Upper lobe of left lung (tissue), 6 donors: ENCODE data around the gene CYBRD1. TPM values are rescaled to one million over a fixed set of nuclear protein-coding genes. Genes with fewer than 3 reads are reported as not detected.

Experiments used
- ATAC-seq, 2 donors: fragments of 200-7000 bp; cut with Tn5 transposase; one replicate each; pipeline ENCODE4 v1.9.1; 2022; ENCODE audit warnings: mild to moderate bottlenecking in 2 of 2, moderate library complexity in 2 of 2; ENCODE audit not compliant: low FRiP score in 2 of 2
- DNase-seq, 2 donors: peaks; one replicate each; pipeline ENCODE4 v3.0.0-alpha.2; 2019 to 2020
- H3K27ac ChIP-seq, 4 donors: fragments of 200-600 bp; sonication (generic); one replicate each; pipeline ENCODE4 v1.5.1; 2016 to 2019
- H3K27me3 ChIP-seq, 4 donors: fragments of 200-600 bp; sonication (generic); one replicate each; pipeline ENCODE4 v1.5.1; 2017 to 2019
- H3K36me3 ChIP-seq, 4 donors: fragments of 200-600 bp; sonication (generic); one replicate each; pipeline ENCODE4 v1.5.1; 2016 to 2019
- H3K4me1 ChIP-seq, 4 donors: fragments of 200-600 bp; sonication (generic); one replicate each; pipeline ENCODE4 v1.5.1; 2018 to 2019
- H3K4me3 ChIP-seq, 4 donors: fragments of 200-600 bp; sonication (generic); one replicate each; pipeline ENCODE4 v1.5.1; 2017 to 2019; ENCODE audit warnings: mild to moderate bottlenecking in 2 of 4, moderate library complexity in 1 of 4
- H3K9me3 ChIP-seq, 4 donors: fragments of 200-600 bp; sonication (generic); one replicate each; pipeline ENCODE4 v1.5.1; 2018 to 2019
- CTCF ChIP-seq, 6 experiments: fragments of 450-650 bp in 4 of 6; fragments of 200-600 bp in 2 of 6; sonication (generic) in 2 of 6; IDR thresholded peaks; one replicate each; pipeline ENCODE4 v1.5.1; 2016 to 2019; ENCODE audit warnings: antibody characterized with exemption in 6 of 6
- EP300 ChIP-seq, 4 donors: sonication (generic); formaldehyde crosslinking; IDR thresholded peaks; one replicate each; pipeline ENCODE4 v1.5.1; 2017; ENCODE audit warnings: antibody characterized with exemption in 4 of 4, control low read depth in 2 of 4
- POLR2A ChIP-seq, 4 donors: fragments of 450-650 bp; IDR thresholded peaks; one replicate each; pipeline ENCODE4 v1.5.1; 2016 to 2017; ENCODE audit warnings: antibody characterized with exemption in 4 of 4, mild to moderate bottlenecking in 2 of 4
- POLR2AphosphoS5 ChIP-seq, 2 donors: sonication (generic); formaldehyde crosslinking; IDR thresholded peaks; one replicate each; pipeline ENCODE4 v1.5.1; 2017; ENCODE audit warnings: antibody characterized with exemption in 2 of 2
- WGBS, 2 donors: methylation state at CpG; one replicate each; pipeline ENCODE4 v1.1.5; 2017 to 2018; 5-methylcytosine and 5-hydroxymethylcytosine counted together
- total RNA-seq, 6 donors: library from RNA; depleted of rRNA in 4 of 6; stranded (reverse); fragments of >200 nt in 4 of 6; gene quantifications; one replicate each; pipeline versions ENCODE4 v1.1.0 to v1.2.1, GENCODE V29; 2016 to 2021
- donor health status: DM: no; HTN: no; CAD: no; lungs with moderate emphysema.
- donor health status: DM: no; HTN: yes; CAD: no; lungs with severe emphysema.

The CYBRD1 gene
- total RNA-seq, 6 donors from 2014 or later = 71.7 to 383 (median 214) TPM

DNA sequence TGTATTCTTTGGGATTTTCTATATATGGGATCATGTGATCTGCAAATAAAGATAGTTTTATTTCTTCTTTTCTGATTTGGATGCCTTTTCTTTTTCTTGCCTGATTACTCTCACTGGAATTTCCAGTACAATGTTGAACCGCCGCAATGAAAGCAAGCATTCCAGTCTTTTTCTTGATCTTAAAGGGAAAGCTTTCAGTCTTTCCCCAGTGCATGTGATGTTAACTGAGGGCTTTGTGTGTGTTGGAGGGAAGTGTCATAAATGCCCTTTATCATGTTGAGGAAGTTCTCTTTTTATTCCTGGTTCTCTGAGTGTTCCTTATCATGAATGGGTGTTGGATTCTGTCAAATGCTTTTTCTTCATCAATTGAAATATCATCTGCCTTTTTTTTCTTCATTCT is 16.9 kb upstream of the CYBRD1 start:
- DNase-seq = no peak
- ATAC-seq = no peak
- Histone ChIP-seq H3K4me3 (no peak overlapping the region), H3K27me3 (no peaks in the 10 kb centered on the region), H3K4me1 (no peaks in the 10 kb centered on the region), H3K27ac (no peak overlapping the region), H3K9me3 (no peaks in the 10 kb centered on the region), H3K36me3 (no peaks in the 10 kb centered on the region)
- WGBS, 2 donors = 27 to 32% methylated on average over 2 of the region's 2 CpGs
- TF ChIP-seq POLR2AphosphoS5 (IDR thresholded peaks at IDR 0.05) = no peak
- no peak for TF ChIP-seq EP300 (IDR thresholded peaks at IDR 0.05)
- TF ChIP-seq POLR2A (IDR thresholded peaks at IDR 0.05) = no peak
- TF ChIP-seq CTCF (IDR thresholded peaks at IDR 0.05) = no peak

DNA sequence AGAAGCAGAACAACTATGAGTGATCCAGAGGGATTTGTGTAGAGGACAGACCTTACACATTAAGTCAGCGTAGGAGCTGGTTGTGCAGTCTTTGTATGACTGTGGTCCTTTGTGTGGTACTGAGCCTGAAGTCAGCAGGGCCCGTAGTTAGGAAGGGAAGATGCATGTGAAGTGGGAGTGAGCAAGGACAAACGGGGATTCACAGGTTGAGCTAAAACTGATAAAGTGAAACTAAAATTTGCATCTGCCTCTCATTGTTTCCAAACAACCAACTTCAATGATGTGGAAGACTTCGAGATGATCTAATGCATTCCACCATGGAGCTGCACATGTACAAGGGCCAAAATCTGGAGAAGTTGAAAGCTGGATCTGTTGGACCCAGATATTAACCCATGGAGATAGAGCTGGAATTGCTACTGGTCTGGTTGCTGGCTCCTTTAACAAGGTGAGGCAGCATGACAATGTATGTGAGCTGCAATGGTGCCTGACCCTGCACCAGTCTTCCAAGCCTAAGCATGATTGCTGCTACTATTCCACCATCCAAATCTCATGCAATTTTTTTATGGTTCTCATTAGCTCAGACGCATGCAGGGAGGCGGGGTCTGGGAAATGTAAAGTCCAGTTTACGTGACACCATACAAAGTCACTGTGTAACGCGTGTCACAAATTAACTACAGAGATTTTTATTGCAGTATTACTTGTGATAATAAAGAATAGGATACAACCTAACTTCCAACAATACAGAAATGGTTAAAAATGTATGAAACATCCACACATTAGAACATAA is 12.1 kb upstream of the CYBRD1 start:
- WGBS, 2 donors = 91 to 92% methylated on average over 9 of the region's 9 CpGs
- no peaks in the 10 kb centered on the region for H3K9me3 ChIP-seq
- no peak overlapping the region for H3K4me3 ChIP-seq
- no peaks in the 10 kb centered on the region for H3K36me3 ChIP-seq
- no peak for TF ChIP-seq EP300 (IDR thresholded peaks at IDR 0.05)
- no peak for TF ChIP-seq CTCF (IDR thresholded peaks at IDR 0.05)
- no peak for TF ChIP-seq POLR2AphosphoS5 (IDR thresholded peaks at IDR 0.05)
- TF ChIP-seq POLR2A (IDR thresholded peaks at IDR 0.05) = no peak
- no peaks in the 10 kb centered on the region for H3K27me3 ChIP-seq
- no peaks in the 10 kb centered on the region for H3K4me1 ChIP-seq
- ATAC-seq = no peak
- no peak overlapping the region for H3K27ac ChIP-seq
- no peak for DNase-seq

- H3K27me3 ChIP-seq = no peaks in the 10 kb centered on the region
- DNase-seq (no peak), ATAC-seq (no peak)
- H3K9me3 ChIP-seq = no peaks in the 10 kb centered on the region
- no peak for TF ChIP-seq POLR2A (IDR thresholded peaks at IDR 0.05)
- TF ChIP-seq EP300 (IDR thresholded peaks at IDR 0.05) = no peak
- TF ChIP-seq POLR2AphosphoS5 (IDR thresholded peaks at IDR 0.05) = no peak
- no peak for TF ChIP-seq CTCF (IDR thresholded peaks at IDR 0.05)
- H3K4me1 ChIP-seq = no peaks in the 10 kb centered on the region
- H3K27ac ChIP-seq = no peak overlapping the region
- no peaks in the 10 kb centered on the region for H3K36me3 ChIP-seq
- 63% methylated on average over 2 of the region's 2 CpGs for WGBS, 2 donors
- H3K4me3 ChIP-seq = no peak overlapping the region
These were observed 10.3 kb upstream of the CYBRD1 start for GRCh38 chr2:171512014-171512413.

- no peak overlapping the region for H3K27ac ChIP-seq
These were observed 9.5 kb upstream of the CYBRD1 start for GRCh38 chr2:171512683-171513195.

More at GRCh38 chr2:171512683-171513195, 9.5 kb upstream of the CYBRD1 start:
- H3K27me3 ChIP-seq = no peaks in the 10 kb centered on the region
- H3K4me1 ChIP-seq = no peaks in the 10 kb centered on the region
- 52 to 55% methylated on average over 1 of the region's 1 CpG for WGBS, 2 donors
- no peak for DNase-seq
- no peak for TF ChIP-seq POLR2AphosphoS5 (IDR thresholded peaks at IDR 0.05)
- no peak for TF ChIP-seq CTCF (IDR thresholded peaks at IDR 0.05)
- TF ChIP-seq POLR2A (IDR thresholded peaks at IDR 0.05) = no peak
- no peak for TF ChIP-seq EP300 (IDR thresholded peaks at IDR 0.05)
- H3K36me3 ChIP-seq = no peaks in the 10 kb centered on the region
- no peak overlapping the region for H3K4me3 ChIP-seq
- no peak for ATAC-seq
- no peaks in the 10 kb centered on the region for H3K9me3 ChIP-seq
